Neural cell (in vitro differentiated cells): ENCODE data around the gene PLCL1. TPM values are rescaled to one million over a fixed set of nuclear protein-coding genes. Genes with fewer than 3 reads are reported as not detected.

ENCODE experiments used
- H2AFZ ChIP-seq: fragments of 200-600, 300-800 bp; sonication (generic), shearing (Covaris generic); 2 replicates; pipeline ENCODE4 v1.6.0; 2014; ENCODE audit warnings: low read depth, mild to moderate bottlenecking, antibody characterized with exemption, low read length, moderate library complexity
- H3F3A ChIP-seq: fragments of 200-600 bp; shearing (Covaris generic); 2 replicates; pipeline ENCODE4 v1.6.1; 2016; ENCODE audit warnings: mild to moderate bottlenecking, moderate library complexity, mixed read lengths, antibody characterized with exemption, low read length; ENCODE audit not compliant: insufficient read depth, poor library complexity, severe bottlenecking
- H3K27ac ChIP-seq: fragments of 200-600, 300-800 bp; sonication (generic), shearing (Covaris generic); 2 replicates; pipeline ENCODE4 v1.5.1; 2014; ENCODE audit warnings: mild to moderate bottlenecking, low read length, moderate library complexity
- H3K27me3 ChIP-seq: fragments of 300-800, 200-600 bp; sonication (generic), shearing (Covaris generic); 2 replicates; pipeline ENCODE4 v1.6.0; 2014; ENCODE audit warnings: mild to moderate bottlenecking, low read depth, low read length, moderate library complexity; ENCODE audit not compliant: insufficient read depth
- H3K36me3 ChIP-seq: fragments of 300-800, 200-600 bp; sonication (generic), shearing (Covaris generic); 2 replicates; pipeline ENCODE4 v1.5.1; 2014; ENCODE audit warnings: mild to moderate bottlenecking, antibody characterized with exemption, low read length, moderate library complexity; ENCODE audit not compliant: insufficient read depth
- H3K4me2 ChIP-seq: fragments of 300-800, 200-600 bp; sonication (generic), shearing (Covaris generic); 2 replicates; pipeline ENCODE4 v1.6.0; 2014; ENCODE audit warnings: mild to moderate bottlenecking, low read length
- H3K4me3 ChIP-seq: fragments of 300-800, 200-600 bp; sonication (generic), shearing (Covaris generic); 2 replicates; pipeline ENCODE4 v1.5.1; 2014; ENCODE audit warnings: mild to moderate bottlenecking, low read length, moderate library complexity
- H3K79me2 ChIP-seq: fragments of 200-600 bp; shearing (Covaris generic); replicated peaks from 2 replicates; pipeline ENCODE4 v1.6.0; 2014; ENCODE audit warnings: mild to moderate bottlenecking, low read length, moderate library complexity; ENCODE audit not compliant: insufficient read depth
- H3K9ac ChIP-seq: fragments of 300-800, 200-600 bp; sonication (generic), shearing (Covaris generic); 2 replicates; pipeline ENCODE4 v1.6.1; 2016; ENCODE audit warnings: mild to moderate bottlenecking, low read length, mixed read lengths
- H3K9me2 ChIP-seq: fragments of 200-600 bp; shearing (Covaris generic); 2 replicates; pipeline ENCODE4 v1.6.1; 2016; ENCODE audit warnings: mild to moderate bottlenecking, low read length, mixed read lengths; ENCODE audit not compliant: insufficient read depth
- H3K9me3 ChIP-seq: fragments of 200-600, 300-800 bp; sonication (generic), shearing (Covaris generic); 2 replicates; pipeline ENCODE4 v1.6.1; 2016; ENCODE audit warnings: mild to moderate bottlenecking, mixed run types, low read length, moderate library complexity, mixed read lengths
- H4K20me1 ChIP-seq: fragments of 200-600 bp; shearing (Covaris generic); 2 replicates; pipeline ENCODE4 v1.6.1; 2016; ENCODE audit warnings: mild to moderate bottlenecking, mixed run types; ENCODE audit not compliant: insufficient read depth
- EP300 ChIP-seq: fragments of 450-650 bp; conservative IDR thresholded peaks from 2 replicates; pipeline ENCODE4 v1.6.1; 2014; ENCODE audit warnings: antibody characterized with exemption, mild to moderate bottlenecking, moderate library complexity; ENCODE audit not compliant: poor library complexity, severe bottlenecking
- EZH2 ChIP-seq: fragments of 200-600, 300-800 bp; shearing (Covaris generic), sonication (generic); IDR thresholded peaks from 2 replicates; pipeline ENCODE4 v1.6.1; 2014; ENCODE audit warnings: antibody characterized with exemption, low read length, borderline replicate concordance, mild to moderate bottlenecking; ENCODE audit not compliant: insufficient read depth, poor library complexity, severe bottlenecking
- MXI1 ChIP-seq: fragments of 450-650 bp; conservative IDR thresholded peaks from 2 replicates; pipeline ENCODE4 v1.6.1; 2014; ENCODE audit warnings: antibody characterized with exemption, mild to moderate bottlenecking; ENCODE audit not compliant: poor library complexity, severe bottlenecking
- POLR2AphosphoS5 ChIP-seq: IDR thresholded peaks from 2 replicates; pipeline ENCODE4 v1.6.1; 2012
- RAD21 ChIP-seq: fragments of 450-650 bp; conservative IDR thresholded peaks from 2 replicates; pipeline ENCODE4 v1.6.1; 2014; ENCODE audit warnings: antibody characterized with exemption, mild to moderate bottlenecking, moderate library complexity
- SMC3 ChIP-seq: fragments of 450-650 bp; conservative IDR thresholded peaks from 2 replicates; pipeline ENCODE4 v1.6.1; 2014; ENCODE audit warnings: antibody characterized with exemption, mild to moderate bottlenecking, moderate library complexity; ENCODE audit not compliant: poor library complexity
- TAF1 ChIP-seq: IDR thresholded peaks from 2 replicates; pipeline ENCODE4 v1.6.1; 2012; ENCODE audit warnings: low read depth
- polyA plus RNA-seq: library from polyadenylated mRNA; depleted of rRNA; stranded (reverse); fragments of >200 nt; gene quantifications from 2 replicates; pipeline ENCODE4 v1.2.3, GENCODE V29; 2014
- TF ChIP-seq, protein P1 (sequence below): IDR thresholded peaks from 2 replicates; pipeline ENCODE4 v1.6.1; 2012; ENCODE audit warnings: borderline replicate concordance
- TF ChIP-seq, protein P2 (sequence below): fragments of 450-650 bp; IDR thresholded peaks from 2 replicates; pipeline ENCODE4 v1.5.1; 2014; ENCODE audit warnings: antibody characterized with exemption, mild to moderate bottlenecking, moderate library complexity; ENCODE audit not compliant: poor library complexity, severe bottlenecking

The PLCL1 gene
- polyA plus RNA-seq, 1 donor from 2014 or later, result 6.8 TPM

DNA sequence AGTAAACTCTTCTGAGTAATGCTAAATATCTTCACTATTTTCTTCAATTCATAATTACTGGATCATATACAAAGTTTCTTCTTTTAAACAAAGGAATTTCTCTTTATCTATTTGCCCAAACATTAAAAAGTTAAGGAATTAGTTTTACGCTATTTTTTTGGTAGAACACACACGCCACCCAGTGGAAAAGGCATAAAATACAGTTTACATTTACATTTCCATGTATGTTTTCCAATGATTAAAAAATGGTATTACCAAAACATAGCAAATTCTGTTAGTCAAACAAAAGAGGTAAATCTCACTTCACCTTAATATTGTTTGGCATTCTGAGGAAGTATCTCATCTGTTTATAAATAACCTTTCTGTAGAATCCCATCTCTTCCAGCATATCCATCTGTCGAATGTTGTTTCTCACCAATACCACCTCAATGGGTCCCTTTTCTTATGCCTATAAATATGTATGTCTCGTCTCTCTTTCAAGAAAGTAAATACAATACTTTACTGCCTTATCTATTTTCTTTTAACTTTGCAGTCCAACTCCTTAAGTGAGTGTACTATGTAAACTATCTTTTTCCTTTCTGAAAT, 26.5 kb upstream of the PLCL1 start:
- Histone ChIP-seq H3K27me3 (no peaks in the 10 kb centered on the region), H3K79me2 (no peaks in the 10 kb centered on the region), H3K36me3 (no peaks in the 10 kb centered on the region), H3K4me3 (no peak overlapping the region), H4K20me1 (no peaks in the 10 kb centered on the region), H3K27ac (no peak overlapping the region), H2AFZ (no peak overlapping the region), H3F3A (no peaks in the 10 kb centered on the region), H3K9me3 (no peaks in the 10 kb centered on the region), H3K4me2 (no peak overlapping the region), H3K9me2 (no peaks in the 10 kb centered on the region), H3K9ac (no peak overlapping the region)
- no peak for TF ChIP-seq POLR2AphosphoS5
- TF ChIP-seq, protein P1, sequence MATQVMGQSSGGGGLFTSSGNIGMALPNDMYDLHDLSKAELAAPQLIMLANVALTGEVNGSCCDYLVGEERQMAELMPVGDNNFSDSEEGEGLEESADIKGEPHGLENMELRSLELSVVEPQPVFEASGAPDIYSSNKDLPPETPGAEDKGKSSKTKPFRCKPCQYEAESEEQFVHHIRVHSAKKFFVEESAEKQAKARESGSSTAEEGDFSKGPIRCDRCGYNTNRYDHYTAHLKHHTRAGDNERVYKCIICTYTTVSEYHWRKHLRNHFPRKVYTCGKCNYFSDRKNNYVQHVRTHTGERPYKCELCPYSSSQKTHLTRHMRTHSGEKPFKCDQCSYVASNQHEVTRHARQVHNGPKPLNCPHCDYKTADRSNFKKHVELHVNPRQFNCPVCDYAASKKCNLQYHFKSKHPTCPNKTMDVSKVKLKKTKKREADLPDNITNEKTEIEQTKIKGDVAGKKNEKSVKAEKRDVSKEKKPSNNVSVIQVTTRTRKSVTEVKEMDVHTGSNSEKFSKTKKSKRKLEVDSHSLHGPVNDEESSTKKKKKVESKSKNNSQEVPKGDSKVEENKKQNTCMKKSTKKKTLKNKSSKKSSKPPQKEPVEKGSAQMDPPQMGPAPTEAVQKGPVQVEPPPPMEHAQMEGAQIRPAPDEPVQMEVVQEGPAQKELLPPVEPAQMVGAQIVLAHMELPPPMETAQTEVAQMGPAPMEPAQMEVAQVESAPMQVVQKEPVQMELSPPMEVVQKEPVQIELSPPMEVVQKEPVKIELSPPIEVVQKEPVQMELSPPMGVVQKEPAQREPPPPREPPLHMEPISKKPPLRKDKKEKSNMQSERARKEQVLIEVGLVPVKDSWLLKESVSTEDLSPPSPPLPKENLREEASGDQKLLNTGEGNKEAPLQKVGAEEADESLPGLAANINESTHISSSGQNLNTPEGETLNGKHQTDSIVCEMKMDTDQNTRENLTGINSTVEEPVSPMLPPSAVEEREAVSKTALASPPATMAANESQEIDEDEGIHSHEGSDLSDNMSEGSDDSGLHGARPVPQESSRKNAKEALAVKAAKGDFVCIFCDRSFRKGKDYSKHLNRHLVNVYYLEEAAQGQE, result no peak
- no peak for TF ChIP-seq TAF1
- TF ChIP-seq SMC3, result peak; percentile 85
- no peak for TF ChIP-seq MXI1
- no peak for TF ChIP-seq EZH2
- TF ChIP-seq, protein P2, sequence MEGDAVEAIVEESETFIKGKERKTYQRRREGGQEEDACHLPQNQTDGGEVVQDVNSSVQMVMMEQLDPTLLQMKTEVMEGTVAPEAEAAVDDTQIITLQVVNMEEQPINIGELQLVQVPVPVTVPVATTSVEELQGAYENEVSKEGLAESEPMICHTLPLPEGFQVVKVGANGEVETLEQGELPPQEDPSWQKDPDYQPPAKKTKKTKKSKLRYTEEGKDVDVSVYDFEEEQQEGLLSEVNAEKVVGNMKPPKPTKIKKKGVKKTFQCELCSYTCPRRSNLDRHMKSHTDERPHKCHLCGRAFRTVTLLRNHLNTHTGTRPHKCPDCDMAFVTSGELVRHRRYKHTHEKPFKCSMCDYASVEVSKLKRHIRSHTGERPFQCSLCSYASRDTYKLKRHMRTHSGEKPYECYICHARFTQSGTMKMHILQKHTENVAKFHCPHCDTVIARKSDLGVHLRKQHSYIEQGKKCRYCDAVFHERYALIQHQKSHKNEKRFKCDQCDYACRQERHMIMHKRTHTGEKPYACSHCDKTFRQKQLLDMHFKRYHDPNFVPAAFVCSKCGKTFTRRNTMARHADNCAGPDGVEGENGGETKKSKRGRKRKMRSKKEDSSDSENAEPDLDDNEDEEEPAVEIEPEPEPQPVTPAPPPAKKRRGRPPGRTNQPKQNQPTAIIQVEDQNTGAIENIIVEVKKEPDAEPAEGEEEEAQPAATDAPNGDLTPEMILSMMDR, result peak; percentile 81
- TF ChIP-seq EP300, result no peak
- peak; percentile 88 for TF ChIP-seq RAD21

DNA sequence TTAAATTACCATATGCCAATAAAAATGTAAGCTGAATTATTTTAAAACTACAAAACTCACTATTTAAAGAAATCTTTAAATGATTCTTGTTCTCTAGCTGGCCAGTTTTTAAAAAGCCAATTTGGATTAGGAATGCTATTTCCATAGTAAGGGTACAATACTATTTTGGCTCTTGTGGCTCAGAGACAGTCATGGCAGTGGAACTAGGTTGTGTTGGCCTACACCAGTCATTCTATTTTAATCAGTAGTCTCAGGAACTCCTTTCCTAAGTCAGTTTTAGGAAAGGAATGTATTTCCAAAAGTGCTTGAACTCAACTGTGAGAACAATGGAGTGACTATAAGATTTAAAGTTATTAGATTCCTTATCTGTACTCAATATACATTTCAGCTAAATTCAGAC, 25.1 kb upstream of the PLCL1 start:
- H3K9me2 ChIP-seq, result no peaks in the 10 kb centered on the region
- TF ChIP-seq POLR2AphosphoS5 (no peak), SMC3 (no peak), EZH2 (no peak)
- TF ChIP-seq, protein P1, result no peak
- no peaks in the 10 kb centered on the region for H3F3A ChIP-seq

More for the DNA sequence above, 25.1 kb upstream of the PLCL1 start:
- Histone ChIP-seq H3K9ac (no peak overlapping the region), H3K4me2 (no peak overlapping the region), H3K27me3 (no peaks in the 10 kb centered on the region), H3K27ac (no peak overlapping the region), H3K79me2 (no peaks in the 10 kb centered on the region), H4K20me1 (no peaks in the 10 kb centered on the region), H3K36me3 (no peaks in the 10 kb centered on the region), H2AFZ (no peak overlapping the region), H3K4me3 (no peak overlapping the region), H3K9me3 (no peaks in the 10 kb centered on the region)
